Measurements from ENCODE around the gene LHFPL6. TPM values are rescaled to one million over a fixed set of nuclear protein-coding genes. Genes with fewer than 3 reads are reported as not detected.

Gene LHFPL6
- total RNA-seq, 4 donors from 2014 or later = 40.2 to 77.5 (median 66.6) TPM

DNA sequence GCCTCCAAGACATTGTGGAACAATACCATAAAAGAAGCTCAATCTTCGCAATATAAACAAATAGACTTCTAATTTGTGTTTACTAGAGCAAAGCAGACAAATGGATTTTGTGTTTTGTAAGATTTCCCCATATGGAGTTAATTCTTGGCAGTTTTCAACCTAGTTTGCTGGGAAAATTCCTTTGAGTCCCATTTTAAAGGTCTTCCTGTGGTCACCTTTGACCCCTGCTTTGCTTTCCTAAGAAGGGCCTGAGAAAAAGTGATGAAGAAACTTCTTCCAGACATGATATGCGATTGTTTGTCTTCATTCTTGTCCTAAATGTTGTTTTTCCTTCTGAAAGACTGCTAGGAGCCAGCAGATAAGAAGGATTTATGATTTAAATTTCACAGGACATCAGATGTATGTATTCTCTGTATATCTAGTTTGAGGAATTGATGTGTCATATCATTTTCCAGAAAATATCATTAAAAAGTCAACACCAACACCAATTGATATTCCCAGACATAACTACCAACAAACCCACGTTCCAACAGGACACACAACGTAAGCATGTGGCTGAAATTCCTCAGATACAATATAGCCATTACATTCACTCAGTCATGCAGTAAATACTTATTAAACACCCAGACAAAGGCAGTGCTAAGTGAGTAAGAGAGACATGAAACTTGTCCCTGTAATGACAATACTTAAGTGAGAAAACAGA is 276.4 kb downstream of the LHFPL6 start:
- Histone ChIP-seq H3K4me1 (peaks cover 0 to 20% (median 0%) of the 10 kb centered on the region in 3 donors), H3K27ac (no peak overlapping the region), H3K4me3 (no peak overlapping the region), H3K27me3 (no peaks in the 10 kb centered on the region), H3K9me3 (no peaks in the 10 kb centered on the region), H3K36me3 (no peaks in the 10 kb centered on the region)
- ATAC-seq = no peak
- TF ChIP-seq EP300 (IDR thresholded peaks at IDR 0.05) = no peak
- TF ChIP-seq POLR2AphosphoS5 (IDR thresholded peaks at IDR 0.05) = no peak
- no peak for TF ChIP-seq POLR2A (IDR thresholded peaks at IDR 0.05)
- TF ChIP-seq, protein P1, sequence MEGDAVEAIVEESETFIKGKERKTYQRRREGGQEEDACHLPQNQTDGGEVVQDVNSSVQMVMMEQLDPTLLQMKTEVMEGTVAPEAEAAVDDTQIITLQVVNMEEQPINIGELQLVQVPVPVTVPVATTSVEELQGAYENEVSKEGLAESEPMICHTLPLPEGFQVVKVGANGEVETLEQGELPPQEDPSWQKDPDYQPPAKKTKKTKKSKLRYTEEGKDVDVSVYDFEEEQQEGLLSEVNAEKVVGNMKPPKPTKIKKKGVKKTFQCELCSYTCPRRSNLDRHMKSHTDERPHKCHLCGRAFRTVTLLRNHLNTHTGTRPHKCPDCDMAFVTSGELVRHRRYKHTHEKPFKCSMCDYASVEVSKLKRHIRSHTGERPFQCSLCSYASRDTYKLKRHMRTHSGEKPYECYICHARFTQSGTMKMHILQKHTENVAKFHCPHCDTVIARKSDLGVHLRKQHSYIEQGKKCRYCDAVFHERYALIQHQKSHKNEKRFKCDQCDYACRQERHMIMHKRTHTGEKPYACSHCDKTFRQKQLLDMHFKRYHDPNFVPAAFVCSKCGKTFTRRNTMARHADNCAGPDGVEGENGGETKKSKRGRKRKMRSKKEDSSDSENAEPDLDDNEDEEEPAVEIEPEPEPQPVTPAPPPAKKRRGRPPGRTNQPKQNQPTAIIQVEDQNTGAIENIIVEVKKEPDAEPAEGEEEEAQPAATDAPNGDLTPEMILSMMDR (IDR thresholded peaks at IDR 0.05) = no peak
- WGBS, 2 donors (ENCODE audit: low coverage in 1 of 2) = 64 to 78% methylated on average over 3 to 4 of the region's 4 CpGs

DNA sequence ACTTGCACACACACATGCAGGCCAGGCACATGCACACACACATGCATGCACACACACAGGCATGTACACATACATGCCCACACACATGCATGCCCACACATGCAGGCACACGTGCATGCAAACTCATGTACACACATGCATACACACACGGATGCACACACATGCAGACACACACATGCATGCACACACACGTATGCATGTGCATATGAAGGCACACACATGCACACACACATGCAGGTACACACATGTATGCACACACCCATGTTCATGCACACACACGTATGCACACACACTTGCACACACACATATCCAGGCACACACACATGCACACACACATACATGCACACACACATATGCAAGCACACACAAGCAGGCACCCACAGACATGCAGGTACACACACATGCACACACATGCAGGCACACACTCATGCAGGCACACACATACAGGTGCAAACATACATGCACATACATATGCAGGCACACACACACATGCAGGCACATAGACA is 278.1 kb downstream of the LHFPL6 start:
- Histone ChIP-seq H3K4me3 (no peak overlapping the region), H3K9me3 (no peaks in the 10 kb centered on the region), H3K36me3 (no peaks in the 10 kb centered on the region), H3K4me1 (peaks cover 0 to 30% (median 3%) of the 10 kb centered on the region in 3 donors), H3K27ac (no peak overlapping the region), H3K27me3 (no peaks in the 10 kb centered on the region)
- 93 to 94% methylated on average over 2 to 4 of the region's 4 CpGs for whole genome bisulfite sequencing, 2 donors (ENCODE audit: low coverage in 1 of 2)
- TF ChIP-seq POLR2AphosphoS5 (IDR thresholded peaks at IDR 0.05) = no peak
- no peak for TF ChIP-seq EP300 (IDR thresholded peaks at IDR 0.05)
- TF ChIP-seq, protein P1 (IDR thresholded peaks at IDR 0.05) = no peak
- TF ChIP-seq POLR2A (IDR thresholded peaks at IDR 0.05) = no peak
- no peak for ATAC-seq

DNA sequence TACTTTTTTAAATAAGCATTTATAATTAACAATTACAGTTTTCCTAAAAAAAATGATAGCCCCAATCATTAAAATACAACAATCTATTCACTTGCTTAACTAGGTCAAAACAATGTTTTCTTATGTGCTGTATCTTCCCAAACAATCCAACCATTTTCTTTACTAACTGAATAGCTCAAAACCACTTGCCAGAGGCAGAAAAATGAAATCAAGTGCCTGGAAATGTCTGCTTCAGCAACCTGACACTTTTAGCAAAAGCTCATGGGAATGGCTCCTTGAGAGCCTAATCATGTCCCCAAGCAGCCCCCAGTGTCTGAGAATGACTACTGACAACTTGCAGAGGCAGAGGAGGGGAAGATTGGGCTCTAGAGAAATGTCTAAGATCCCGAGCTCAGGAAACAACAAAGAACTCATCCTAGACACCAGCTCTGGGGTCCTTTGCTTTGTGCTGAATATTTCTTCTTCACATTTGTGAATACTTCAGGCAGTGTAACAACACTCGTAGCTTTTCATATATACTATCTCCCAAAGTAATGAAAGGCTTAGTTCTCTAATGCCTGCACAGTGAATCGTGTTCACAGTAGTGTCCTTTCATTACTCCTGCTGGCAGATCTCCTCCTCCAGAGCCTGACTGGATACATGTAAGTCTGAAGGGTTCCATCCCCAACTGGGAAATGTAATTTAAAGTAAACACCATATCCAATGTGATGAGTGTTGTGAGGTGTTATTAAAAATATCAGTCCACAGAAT is 280.0 kb downstream of the LHFPL6 start:
- ATAC-seq = no peak
- WGBS, 2 donors (ENCODE audit: low coverage in 1 of 2) = 33 to 57% methylated on average over 1 to 3 of the region's 3 CpGs
- Histone ChIP-seq H3K27me3 (no peaks in the 10 kb centered on the region), H3K36me3 (no peaks in the 10 kb centered on the region), H3K4me3 (no peak overlapping the region), H3K27ac (no peak overlapping the region), H3K9me3 (no peaks in the 10 kb centered on the region), H3K4me1 (peaks cover 0 to 36% (median 3%) of the 10 kb centered on the region in 3 donors)
- TF ChIP-seq POLR2AphosphoS5 (IDR thresholded peaks at IDR 0.05) = no peak

DNA sequence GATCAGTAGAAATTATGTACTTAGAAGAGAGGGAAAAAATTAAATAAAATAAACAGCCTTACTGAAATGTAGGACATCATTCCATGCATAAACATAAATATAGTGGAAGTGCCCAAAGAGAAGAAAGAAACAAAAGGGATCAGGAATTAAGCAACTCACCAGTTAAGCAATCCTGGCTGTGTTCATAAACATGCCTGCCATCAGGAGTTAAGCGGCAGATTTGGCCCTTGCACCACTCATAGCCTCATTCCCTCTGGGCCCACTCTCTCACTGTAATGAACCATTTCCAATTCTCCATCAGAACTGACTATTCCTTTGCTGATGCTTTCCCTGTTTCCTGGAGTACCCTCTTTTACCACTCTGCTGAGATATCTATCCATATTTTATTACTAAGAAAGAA is 281.4 kb downstream of the LHFPL6 start:
- Histone ChIP-seq H3K27ac (peak overlapping the region in 1 of 4 donors; percentile 17), H3K4me1 (peaks cover 7 to 51% (median 12%) of the 10 kb centered on the region in 3 donors), H3K27me3 (no peaks in the 10 kb centered on the region), H3K4me3 (no peak overlapping the region), H3K36me3 (no peaks in the 10 kb centered on the region), H3K9me3 (no peaks in the 10 kb centered on the region)
- TF ChIP-seq POLR2AphosphoS5 (IDR thresholded peaks at IDR 0.05) = peak; percentile 45
- TF ChIP-seq, protein P1 (IDR thresholded peaks at IDR 0.05) = no peak
- ATAC-seq = peak; percentile 68
- 0 to 65% methylated on average over 1 of the region's 1 CpG for WGBS, 2 donors (ENCODE audit: low coverage in 1 of 2)

DNA sequence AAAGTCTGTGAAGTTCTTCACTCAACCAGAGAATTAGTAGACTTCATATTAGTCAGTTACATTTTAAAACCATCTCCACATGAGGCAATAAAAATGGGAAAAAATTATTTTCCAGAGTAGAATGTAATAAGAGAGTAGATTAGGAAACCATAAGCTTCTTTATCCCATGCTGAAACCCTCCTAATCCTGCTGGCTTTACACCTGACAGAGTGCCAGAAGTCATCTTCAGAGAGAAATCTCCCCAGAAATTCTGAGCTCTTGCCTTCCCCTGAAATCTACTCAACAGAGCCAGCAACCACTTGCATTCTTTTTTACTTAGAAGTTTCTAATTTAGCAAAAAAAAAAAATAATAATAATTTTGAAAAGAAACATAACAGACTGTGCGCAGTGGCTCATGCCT is 284.8 kb downstream of the LHFPL6 start:
- H3K36me3 ChIP-seq = no peaks in the 10 kb centered on the region
- WGBS, 2 donors (ENCODE audit: low coverage in 1 of 2) = 80 to 100% methylated on average over 1 of the region's 1 CpG
- H3K9me3 ChIP-seq = no peaks in the 10 kb centered on the region
- no peak for ATAC-seq
- no peak overlapping the region for H3K4me3 ChIP-seq
- no peaks in the 10 kb centered on the region for H3K27me3 ChIP-seq
- TF ChIP-seq, protein P1 (IDR thresholded peaks at IDR 0.05) = no peak
- TF ChIP-seq POLR2AphosphoS5 (IDR thresholded peaks at IDR 0.05) (no peak), POLR2A (IDR thresholded peaks at IDR 0.05) (no peak), EP300 (IDR thresholded peaks at IDR 0.05) (no peak)
- peaks cover 8 to 55% (median 12%) of the 10 kb centered on the region in 3 donors for H3K4me1 ChIP-seq
- peak overlapping the region in 2 of 4 donors; percentile 27 to 38 for H3K27ac ChIP-seq
